Peyer's patch (tissue), 4 donors: ENCODE measurements around the gene RBBP8NL.

Experiments used
- POLR2A ChIP-seq, 2 donors: fragments of 450-650 bp; IDR thresholded peaks; one replicate each; pipeline ENCODE4 v1.5.1; 2017; ENCODE audit warnings: antibody characterized with exemption in 2 of 2, mild to moderate bottlenecking in 2 of 2, moderate library complexity in 2 of 2
- TF ChIP-seq, protein P1 (sequence below), 6 experiments: fragments of 450-650 bp in 4 of 6; fragments of 200-600 bp in 2 of 6; sonication (generic) in 1 of 6; IDR thresholded peaks; one replicate each; pipeline ENCODE4 v1.5.1; 2017 to 2019; ENCODE audit warnings: antibody characterized with exemption in 6 of 6, mild to moderate bottlenecking in 3 of 6, moderate library complexity in 1 of 6

DNA sequence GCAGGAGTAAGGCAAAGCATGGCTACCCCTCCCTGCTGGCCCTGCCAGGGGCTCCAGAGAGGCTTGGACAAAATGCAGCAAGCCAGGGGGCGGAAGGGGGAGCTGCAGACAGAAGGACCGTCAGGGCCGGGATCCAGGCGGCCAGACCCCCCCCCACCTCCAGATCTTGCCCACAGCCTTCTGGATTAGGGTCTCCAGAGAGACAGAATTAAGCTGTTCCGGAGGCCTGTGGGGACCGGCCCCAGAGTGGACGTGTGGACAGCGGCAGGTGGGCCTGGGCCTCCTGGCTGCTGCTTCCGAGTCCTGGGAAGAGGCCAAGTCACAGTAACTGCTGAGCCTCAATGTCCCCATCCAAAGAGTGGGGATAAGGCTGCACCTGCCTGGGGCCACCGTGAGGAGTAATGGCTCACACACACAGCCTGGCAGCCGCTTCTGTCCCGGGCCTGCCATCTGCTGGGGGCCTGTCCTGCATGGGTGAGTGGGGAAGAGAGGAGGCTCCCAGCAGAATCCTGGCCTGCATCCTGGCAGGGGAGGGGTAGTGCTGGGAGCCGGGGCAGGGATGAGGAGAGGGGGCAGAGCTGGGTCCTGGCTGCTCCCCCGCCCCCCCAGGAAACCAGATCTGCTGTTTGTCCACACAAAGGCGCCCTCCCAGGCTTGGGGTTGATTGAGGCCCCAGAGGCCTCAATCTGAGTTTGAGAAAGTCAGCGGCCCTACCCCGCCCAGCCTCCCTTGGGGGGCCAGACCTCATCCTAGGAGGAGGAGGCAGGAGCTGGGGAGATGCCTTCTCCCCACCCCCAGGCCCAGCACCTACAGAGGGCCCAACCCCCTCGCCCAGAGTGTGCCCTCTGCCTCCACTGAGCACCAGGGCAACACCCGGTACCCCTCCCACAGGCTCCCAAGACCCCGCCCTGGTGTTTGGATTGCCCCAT, 64.1 kb downstream of the RBBP8NL start:
- TF ChIP-seq, protein P1, sequence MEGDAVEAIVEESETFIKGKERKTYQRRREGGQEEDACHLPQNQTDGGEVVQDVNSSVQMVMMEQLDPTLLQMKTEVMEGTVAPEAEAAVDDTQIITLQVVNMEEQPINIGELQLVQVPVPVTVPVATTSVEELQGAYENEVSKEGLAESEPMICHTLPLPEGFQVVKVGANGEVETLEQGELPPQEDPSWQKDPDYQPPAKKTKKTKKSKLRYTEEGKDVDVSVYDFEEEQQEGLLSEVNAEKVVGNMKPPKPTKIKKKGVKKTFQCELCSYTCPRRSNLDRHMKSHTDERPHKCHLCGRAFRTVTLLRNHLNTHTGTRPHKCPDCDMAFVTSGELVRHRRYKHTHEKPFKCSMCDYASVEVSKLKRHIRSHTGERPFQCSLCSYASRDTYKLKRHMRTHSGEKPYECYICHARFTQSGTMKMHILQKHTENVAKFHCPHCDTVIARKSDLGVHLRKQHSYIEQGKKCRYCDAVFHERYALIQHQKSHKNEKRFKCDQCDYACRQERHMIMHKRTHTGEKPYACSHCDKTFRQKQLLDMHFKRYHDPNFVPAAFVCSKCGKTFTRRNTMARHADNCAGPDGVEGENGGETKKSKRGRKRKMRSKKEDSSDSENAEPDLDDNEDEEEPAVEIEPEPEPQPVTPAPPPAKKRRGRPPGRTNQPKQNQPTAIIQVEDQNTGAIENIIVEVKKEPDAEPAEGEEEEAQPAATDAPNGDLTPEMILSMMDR (IDR thresholded peaks at IDR 0.05) = no peak
- no peak for TF ChIP-seq POLR2A (IDR thresholded peaks at IDR 0.05)
